ENCODE results near the gene TBC1D2B. TPM values are rescaled to one million over a fixed set of nuclear protein-coding genes. Genes with fewer than 3 reads are reported as not detected.
A peak's percentile ranks its signal among the peaks of the same experiment; 100 is the strongest.

The TBC1D2B gene
- total and polyA plus RNA-seq, 5 donors from 2014 or later = 12.2 to 117 (median 17.6) TPM

DNA sequence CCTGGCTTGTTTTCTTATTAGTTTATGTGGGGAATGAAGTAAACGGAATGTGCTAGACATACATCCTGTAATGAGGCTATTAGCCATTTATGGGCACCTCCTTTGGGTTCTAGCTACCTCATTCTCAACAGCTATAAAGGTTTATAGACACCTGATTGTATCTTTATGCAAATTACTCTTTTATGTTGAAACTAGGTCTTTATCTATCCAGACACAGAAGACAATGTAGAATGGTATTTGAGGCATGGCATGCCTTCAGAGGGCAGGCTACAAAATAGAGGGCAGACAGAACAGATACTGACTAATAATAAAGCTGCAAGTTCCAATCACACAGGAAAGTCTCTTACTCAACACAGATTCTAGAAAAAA, 27.1 kb downstream of the TBC1D2B start:
- ATAC-seq (ENCODE audit: low read depth in 2 of 2) (peak; percentile 6 to 13), DNase-seq (peak in 1 of 3 donors; percentile 58)
- peaks cover 20% of the 10 kb centered on the region for H3K36me3 Mint-ChIP-seq
- Histone ChIP-seq H3K9me3 (ENCODE audit: control insufficient read depth in 2 of 2, low read length in 2 of 2) (no peaks in the 10 kb centered on the region), H3K36me3 (ENCODE audit: control insufficient read depth, insufficient read depth, low read length) (peaks cover 17% of the 10 kb centered on the region), H3K4me1 (ENCODE audit: control insufficient read depth, insufficient read depth, low read length, poor library complexity, severe bottlenecking) (peaks cover 98% of the 10 kb centered on the region), H3K4me3 (ENCODE audit: low read depth, low read length) (peak overlapping the region; percentile 66), H3K27ac (ENCODE audit: insufficient read depth, low read length, poor library complexity, severe bottlenecking) (peak overlapping the region; percentile 84), H3K27me3 (ENCODE audit: control insufficient read depth, insufficient read depth, low read length) (no peaks in the 10 kb centered on the region)
- peak overlapping the region; percentile 72 to 95 (median 92) for H3K27ac Mint-ChIP-seq
- H3K4me3 Mint-ChIP-seq = peak overlapping the region; percentile 66 to 88 (median 72)
- peaks cover 56 to 100% (median 84%) of the 10 kb centered on the region in 4 donors for H3K4me1 Mint-ChIP-seq
- H3K27me3 Mint-ChIP-seq = no peaks in the 10 kb centered on the region
- no peaks in the 10 kb centered on the region for H3K9me3 Mint-ChIP-seq

DNA sequence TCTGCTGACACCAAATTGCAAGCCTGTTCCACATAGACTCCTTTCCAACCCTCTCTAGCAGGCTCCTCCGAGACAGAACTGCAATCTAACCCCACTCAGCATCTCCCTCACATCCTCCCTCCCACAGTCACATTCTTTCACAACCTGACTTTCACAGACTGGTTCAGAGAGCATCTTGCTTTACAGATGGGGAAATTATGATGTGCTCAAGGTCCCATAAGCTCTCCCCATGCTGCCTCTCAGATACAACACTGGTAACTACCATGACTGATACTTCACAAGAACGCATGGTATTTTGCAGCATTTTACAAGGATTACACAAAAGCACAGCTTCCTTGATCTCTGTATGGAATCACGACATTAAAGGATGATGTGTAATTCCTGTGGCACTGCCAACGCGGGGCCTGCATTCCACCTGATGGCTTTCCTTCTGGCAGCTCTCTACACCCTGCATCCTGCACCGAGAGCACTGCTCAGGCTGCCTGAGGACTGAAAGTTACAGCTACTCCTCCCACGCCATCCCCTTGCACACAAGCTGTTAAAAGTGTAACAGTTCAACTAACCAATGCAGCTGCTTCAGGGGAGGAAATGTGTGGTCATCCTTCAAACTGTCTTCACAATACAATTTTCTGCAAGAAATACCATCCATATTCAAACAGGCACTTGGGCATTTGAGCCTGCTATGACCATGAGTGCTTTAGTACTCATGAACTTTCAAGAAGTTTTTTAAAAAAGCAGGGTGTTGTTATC, 27.6 kb downstream of the TBC1D2B start:
- H3K36me3 ChIP-seq (ENCODE audit: control insufficient read depth, insufficient read depth, low read length) = peaks cover 17% of the 10 kb centered on the region
- ATAC-seq (ENCODE audit: low read depth in 2 of 2) (peak; percentile 65 to 68), DNase-seq (peak in 2 of 3 donors; percentile 61 to 84)
- no peaks in the 10 kb centered on the region for H3K27me3 Mint-ChIP-seq
- peak overlapping the region; percentile 66 to 88 (median 72) for H3K4me3 Mint-ChIP-seq
- peak overlapping the region; percentile 72 to 95 (median 92) for H3K27ac Mint-ChIP-seq
- no peaks in the 10 kb centered on the region for H3K9me3 Mint-ChIP-seq
- H3K36me3 Mint-ChIP-seq = peaks cover 20% of the 10 kb centered on the region
- H3K4me1 Mint-ChIP-seq = peaks cover 56 to 100% (median 84%) of the 10 kb centered on the region in 4 donors
- peak overlapping the region; percentile 66 for H3K4me3 ChIP-seq (ENCODE audit: low read depth, low read length)
- H3K4me1 ChIP-seq (ENCODE audit: control insufficient read depth, insufficient read depth, low read length, poor library complexity, severe bottlenecking) = peaks cover 98% of the 10 kb centered on the region
- H3K27me3 ChIP-seq (ENCODE audit: control insufficient read depth, insufficient read depth, low read length) = no peaks in the 10 kb centered on the region
- H3K27ac ChIP-seq (ENCODE audit: insufficient read depth, low read length, poor library complexity, severe bottlenecking) = peak overlapping the region; percentile 84
- H3K9me3 ChIP-seq (ENCODE audit: control insufficient read depth in 2 of 2, low read length in 2 of 2) = no peaks in the 10 kb centered on the region

GRCh38 chr15:78048628-78048920, 28.9 kb downstream of the TBC1D2B start:
- Histone ChIP-seq H3K27me3 (ENCODE audit: control insufficient read depth, insufficient read depth, low read length) (no peaks in the 10 kb centered on the region), H3K27ac (ENCODE audit: insufficient read depth, low read length, poor library complexity, severe bottlenecking) (peak overlapping the region; percentile 84), H3K4me1 (ENCODE audit: control insufficient read depth, insufficient read depth, low read length, poor library complexity, severe bottlenecking) (peaks cover 98% of the 10 kb centered on the region), H3K36me3 (ENCODE audit: control insufficient read depth, insufficient read depth, low read length) (peaks cover 14% of the 10 kb centered on the region), H3K4me3 (ENCODE audit: low read depth, low read length) (peak overlapping the region; percentile 32), H3K9me3 (ENCODE audit: control insufficient read depth in 2 of 2, low read length in 2 of 2) (no peaks in the 10 kb centered on the region)
- ATAC-seq (ENCODE audit: low read depth in 2 of 2) = no peak
- Mint-ChIP-seq H3K9me3 (no peaks in the 10 kb centered on the region), H3K36me3 (peaks cover 23% of the 10 kb centered on the region), H3K4me1 (peaks cover 58 to 99% (median 82%) of the 10 kb centered on the region in 4 donors), H3K27ac (peak overlapping the region; percentile 92 to 98 (median 95)), H3K4me3 (peak overlapping the region in 3 of 4 donors; percentile 25 to 69 (median 65)), H3K27me3 (no peaks in the 10 kb centered on the region)
- DNase-seq = no peak

DNA sequence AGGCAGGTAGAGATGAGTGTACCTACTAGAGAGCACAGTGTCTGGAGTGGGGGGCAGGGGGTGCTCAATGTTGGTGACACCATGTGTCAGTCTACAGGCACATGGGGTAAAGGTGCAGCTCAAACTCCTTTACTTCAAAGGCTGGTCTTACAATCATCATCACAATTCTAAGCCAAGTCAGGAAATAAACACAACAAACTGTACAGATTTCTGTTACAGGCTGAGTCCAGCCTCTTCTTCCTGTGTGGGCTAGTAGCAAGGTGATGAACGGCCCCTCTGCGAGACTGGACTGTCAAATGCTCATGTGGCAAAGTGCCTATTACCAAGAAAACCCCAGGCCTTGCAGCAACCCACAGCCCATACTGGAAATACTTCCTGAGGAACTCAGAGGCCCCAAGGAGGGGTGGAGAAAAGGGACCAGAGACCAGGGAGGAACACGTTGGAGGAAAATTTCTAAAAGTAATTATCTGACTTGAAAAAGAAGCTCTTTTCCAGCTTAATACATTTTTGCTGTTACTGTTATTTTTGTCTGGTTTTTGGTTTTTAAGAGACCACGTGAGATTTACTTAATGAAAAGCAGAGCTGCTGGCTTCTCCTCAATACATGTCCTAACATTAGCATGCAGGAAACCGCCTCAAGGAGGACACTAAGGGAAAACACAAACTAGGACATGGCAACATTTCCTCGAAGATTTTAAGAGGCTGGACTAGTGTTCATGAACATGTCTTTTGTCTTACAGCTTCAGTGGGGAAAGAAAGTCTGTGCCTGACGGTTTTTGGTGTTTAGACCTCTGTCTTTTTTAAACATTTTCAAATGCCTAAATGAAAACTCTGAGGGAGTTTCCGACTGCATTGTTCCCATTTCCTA, 29.5 kb downstream of the TBC1D2B start:
- Histone ChIP-seq H3K4me3 (ENCODE audit: low read depth, low read length) (peak overlapping the region; percentile 62), H3K27ac (ENCODE audit: insufficient read depth, low read length, poor library complexity, severe bottlenecking) (peak overlapping the region; percentile 84), H3K27me3 (ENCODE audit: control insufficient read depth, insufficient read depth, low read length) (no peaks in the 10 kb centered on the region), H3K36me3 (ENCODE audit: control insufficient read depth, insufficient read depth, low read length) (peaks cover 14% of the 10 kb centered on the region), H3K9me3 (ENCODE audit: control insufficient read depth in 2 of 2, low read length in 2 of 2) (no peaks in the 10 kb centered on the region), H3K4me1 (ENCODE audit: control insufficient read depth, insufficient read depth, low read length, poor library complexity, severe bottlenecking) (peaks cover 99% of the 10 kb centered on the region)
- peak in 1 of 3 donors; percentile 65 for DNase-seq
- Mint-ChIP-seq H3K27ac (peak overlapping the region; percentile 92 to 98 (median 95)), H3K27me3 (no peaks in the 10 kb centered on the region), H3K36me3 (peaks cover 23% of the 10 kb centered on the region), H3K4me3 (peak overlapping the region; percentile 65 to 91 (median 72)), H3K9me3 (no peaks in the 10 kb centered on the region), H3K4me1 (peaks cover 58 to 99% (median 82%) of the 10 kb centered on the region in 4 donors)
- ATAC-seq (ENCODE audit: low read depth in 2 of 2) = peak; percentile 40 to 47

GRCh38 chr15:78046796-78047341, 30.6 kb downstream of the TBC1D2B start:
- Mint-ChIP-seq H3K4me1 (peaks cover 47 to 99% (median 82%) of the 10 kb centered on the region in 4 donors), H3K9me3 (no peaks in the 10 kb centered on the region), H3K36me3 (peaks cover 26% of the 10 kb centered on the region), H3K4me3 (peak overlapping the region; percentile 65 to 91 (median 72)), H3K27ac (peak overlapping the region; percentile 92 to 98 (median 95)), H3K27me3 (no peaks in the 10 kb centered on the region)
- H3K4me3 ChIP-seq (ENCODE audit: low read depth, low read length) = peak overlapping the region; percentile 62
- ATAC-seq (ENCODE audit: low read depth in 2 of 2) = peak; percentile 18 to 19
- peaks cover 88% of the 10 kb centered on the region for H3K4me1 ChIP-seq (ENCODE audit: control insufficient read depth, insufficient read depth, low read length, poor library complexity, severe bottlenecking)
- peaks cover 18% of the 10 kb centered on the region for H3K36me3 ChIP-seq (ENCODE audit: control insufficient read depth, insufficient read depth, low read length)
- DNase-seq = peak in 1 of 3 donors; percentile 64
- peak overlapping the region; percentile 84 for H3K27ac ChIP-seq (ENCODE audit: insufficient read depth, low read length, poor library complexity, severe bottlenecking)
- no peaks in the 10 kb centered on the region for H3K27me3 ChIP-seq (ENCODE audit: control insufficient read depth, insufficient read depth, low read length)
- no peaks in the 10 kb centered on the region for H3K9me3 ChIP-seq (ENCODE audit: control insufficient read depth in 2 of 2, low read length in 2 of 2)

GRCh38 chr15:78045189-78045588, 32.3 kb downstream of the TBC1D2B start:
- DNase-seq = no peak
- Histone ChIP-seq H3K4me3 (ENCODE audit: low read depth, low read length) (no peak overlapping the region), H3K4me1 (ENCODE audit: control insufficient read depth, insufficient read depth, low read length, poor library complexity, severe bottlenecking) (peaks cover 82% of the 10 kb centered on the region), H3K36me3 (ENCODE audit: control insufficient read depth, insufficient read depth, low read length) (peaks cover 18% of the 10 kb centered on the region), H3K27ac (ENCODE audit: insufficient read depth, low read length, poor library complexity, severe bottlenecking) (peak overlapping the region; percentile 84), H3K9me3 (ENCODE audit: control insufficient read depth in 2 of 2, low read length in 2 of 2) (no peaks in the 10 kb centered on the region), H3K27me3 (ENCODE audit: control insufficient read depth, insufficient read depth, low read length) (no peaks in the 10 kb centered on the region)
- H3K4me3 Mint-ChIP-seq = peak overlapping the region in 3 of 4 donors; percentile 17 to 58 (median 36)
- ATAC-seq (ENCODE audit: low read depth in 2 of 2) = no peak
- H3K27me3 Mint-ChIP-seq = no peaks in the 10 kb centered on the region
- H3K36me3 Mint-ChIP-seq = peaks cover 28% of the 10 kb centered on the region
- H3K27ac Mint-ChIP-seq = peak overlapping the region; percentile 44 to 92 (median 57)
- no peaks in the 10 kb centered on the region for H3K9me3 Mint-ChIP-seq
- peaks cover 38 to 98% (median 81%) of the 10 kb centered on the region in 4 donors for H3K4me1 Mint-ChIP-seq

GRCh38 chr15:78044407-78045155, 32.9 kb downstream of the TBC1D2B start:
- DNase-seq (peak in 1 of 3 donors; percentile 56), ATAC-seq (ENCODE audit: low read depth in 2 of 2) (peak; percentile 22 to 46)
- H3K9me3 Mint-ChIP-seq = no peaks in the 10 kb centered on the region
- peak overlapping the region; percentile 35 to 78 (median 65) for H3K4me3 Mint-ChIP-seq
- H3K4me1 Mint-ChIP-seq = peaks cover 38 to 98% (median 81%) of the 10 kb centered on the region in 4 donors
- peak overlapping the region; percentile 92 to 98 (median 95) for H3K27ac Mint-ChIP-seq
- peaks cover 22% of the 10 kb centered on the region for H3K36me3 ChIP-seq (ENCODE audit: control insufficient read depth, insufficient read depth, low read length)
- H3K27me3 Mint-ChIP-seq = no peaks in the 10 kb centered on the region
- peaks cover 80% of the 10 kb centered on the region for H3K4me1 ChIP-seq (ENCODE audit: control insufficient read depth, insufficient read depth, low read length, poor library complexity, severe bottlenecking)
- no peaks in the 10 kb centered on the region for H3K9me3 ChIP-seq (ENCODE audit: control insufficient read depth in 2 of 2, low read length in 2 of 2)
- peak overlapping the region; percentile 37 for H3K4me3 ChIP-seq (ENCODE audit: low read depth, low read length)
- H3K27ac ChIP-seq (ENCODE audit: insufficient read depth, low read length, poor library complexity, severe bottlenecking) = peak overlapping the region; percentile 84
- H3K36me3 Mint-ChIP-seq = peaks cover 33% of the 10 kb centered on the region
- no peaks in the 10 kb centered on the region for H3K27me3 ChIP-seq (ENCODE audit: control insufficient read depth, insufficient read depth, low read length)

Data from CD4-positive, CD25-positive, alpha-beta regulatory T cell (primary cell).